SU-DHL-6 (cell line): ENCODE results near the gene CHRM5.

Experiments used
- H2AFZ ChIP-seq: fragments of 200-600 bp; sonication (generic); 2 replicates; pipeline ENCODE4 v1.6.1; 2014; ENCODE audit warnings: low read depth, mild to moderate bottlenecking, moderate library complexity, mixed read lengths, antibody characterized with exemption, low read length; ENCODE audit not compliant: severe bottlenecking
- H3F3A ChIP-seq: fragments of 200-600 bp; shearing (Covaris generic); 2 replicates; pipeline ENCODE4 v1.6.0; 2016; ENCODE audit warnings: antibody characterized with exemption, mild to moderate bottlenecking; ENCODE audit not compliant: insufficient read depth
- H3K27ac ChIP-seq: fragments of 200-600 bp; sonication (generic); 2 replicates; pipeline ENCODE4 v1.5.1; 2016; ENCODE audit warnings: low read depth, mild to moderate bottlenecking, low read length, moderate library complexity, mixed read lengths
- H3K27me3 ChIP-seq: fragments of 200-600 bp; sonication (generic), shearing (Covaris generic); 2 replicates; pipeline ENCODE4 v1.6.0; 2014; ENCODE audit warnings: mild to moderate bottlenecking, low read length
- H3K36me3 ChIP-seq: fragments of 200-600 bp; sonication (generic); 2 replicates; pipeline ENCODE4 v1.6.1; 2014; ENCODE audit warnings: mild to moderate bottlenecking, low read length, mixed read lengths
- H3K4me2 ChIP-seq: fragments of 300-600, 200-600 bp; shearing (Covaris generic), sonication (generic); 2 replicates; pipeline ENCODE4 v1.6.0; 2014; ENCODE audit warnings: low read length, low read depth, mild to moderate bottlenecking; ENCODE audit not compliant: poor library complexity, severe bottlenecking
- H3K4me3 ChIP-seq: fragments of 200-600 bp; sonication (generic); 2 replicates; pipeline ENCODE4 v1.5.1; 2014; ENCODE audit warnings: antibody characterized with exemption, low read length, mild to moderate bottlenecking, mixed read lengths; ENCODE audit not compliant: insufficient read depth, poor library complexity, severe bottlenecking
- H3K79me2 ChIP-seq: fragments of 200-600 bp; sonication (generic); 2 replicates; pipeline ENCODE4 v1.6.1; 2014; ENCODE audit warnings: mild to moderate bottlenecking, low read length, moderate library complexity; ENCODE audit not compliant: insufficient read depth
- H3K9ac ChIP-seq: fragments of 200-600 bp; sonication (generic); 2 replicates; pipeline ENCODE4 v1.7.0; 2014; ENCODE audit warnings: mild to moderate bottlenecking, low read length
- H3K9me2 ChIP-seq: fragments of 200-600 bp; sonication (generic); replicated peaks from 2 replicates; pipeline ENCODE4 v1.6.1; 2014; ENCODE audit warnings: low read length; ENCODE audit not compliant: insufficient read depth
- H3K9me3 ChIP-seq: fragments of 200-600 bp; sonication (generic); 2 replicates; pipeline ENCODE4 v1.6.1; 2014; ENCODE audit warnings: low read length, mixed read lengths; ENCODE audit not compliant: insufficient read depth
- H4K20me1 ChIP-seq: fragments of 200-600 bp; sonication (generic); 2 replicates; pipeline ENCODE4 v1.6.1; 2014; ENCODE audit warnings: low read depth, mild to moderate bottlenecking, antibody characterized with exemption, low read length, moderate library complexity, mixed read lengths
- EZH2phosphoT487 ChIP-seq: fragments of 200-600 bp; sonication (generic), shearing (Covaris generic); conservative IDR thresholded peaks from 2 replicates; pipeline ENCODE4 v1.6.1; 2018; ENCODE audit warnings: mild to moderate bottlenecking, antibody characterized with exemption, low read length, moderate library complexity, mixed read lengths
- TF ChIP-seq, protein P1 (sequence below): fragments of 200-600 bp; sonication (generic); IDR thresholded peaks from one replicate; pipeline ENCODE4 v1.5.1; 2017; ENCODE audit warnings: antibody characterized with exemption, mild to moderate bottlenecking, low read length, moderate library complexity; ENCODE audit not compliant: insufficient read depth, poor library complexity, severe bottlenecking

CHRM5 gene, protein sequence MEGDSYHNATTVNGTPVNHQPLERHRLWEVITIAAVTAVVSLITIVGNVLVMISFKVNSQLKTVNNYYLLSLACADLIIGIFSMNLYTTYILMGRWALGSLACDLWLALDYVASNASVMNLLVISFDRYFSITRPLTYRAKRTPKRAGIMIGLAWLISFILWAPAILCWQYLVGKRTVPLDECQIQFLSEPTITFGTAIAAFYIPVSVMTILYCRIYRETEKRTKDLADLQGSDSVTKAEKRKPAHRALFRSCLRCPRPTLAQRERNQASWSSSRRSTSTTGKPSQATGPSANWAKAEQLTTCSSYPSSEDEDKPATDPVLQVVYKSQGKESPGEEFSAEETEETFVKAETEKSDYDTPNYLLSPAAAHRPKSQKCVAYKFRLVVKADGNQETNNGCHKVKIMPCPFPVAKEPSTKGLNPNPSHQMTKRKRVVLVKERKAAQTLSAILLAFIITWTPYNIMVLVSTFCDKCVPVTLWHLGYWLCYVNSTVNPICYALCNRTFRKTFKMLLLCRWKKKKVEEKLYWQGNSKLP

DNA sequence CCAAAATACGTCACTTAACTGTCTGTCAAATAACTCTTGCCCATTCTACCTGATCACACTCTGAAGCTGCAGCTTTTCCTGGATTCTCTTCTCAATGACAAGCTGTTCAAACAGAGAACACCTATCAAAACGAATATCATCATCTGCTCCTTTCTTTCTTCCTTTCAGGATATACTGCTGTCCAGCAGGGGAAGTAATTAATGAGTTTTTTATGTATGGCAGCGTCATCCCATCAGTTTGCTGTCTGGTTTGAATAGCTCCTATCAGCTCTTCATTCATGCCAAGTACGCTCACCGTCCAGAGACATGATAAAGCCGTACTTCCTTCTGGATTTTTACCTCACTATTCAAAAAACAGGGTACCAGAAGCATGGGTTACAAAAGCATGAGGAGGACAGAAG, at the start of gene CHRM5:
CHRM5 (plus strand) TSS at position 274 of the 400 bp plus-strand sequence. CDS start 94,221 bp downstream, outside the sequence.
- Histone ChIP-seq H3K79me2 (no peaks in the 10 kb centered on the region), H3K4me2 (no peak within 1 kb of the TSS), H3K27ac (no peak within 1 kb of the TSS), H3K9me3 (no peaks in the 10 kb centered on the region), H3K4me3 (no peak within 1 kb of the TSS), H3K9ac (no peak within 1 kb of the TSS), H3K27me3 (no peaks in the 10 kb centered on the region), H3F3A (no peaks in the 10 kb centered on the region), H2AFZ (no peak within 1 kb of the TSS), H4K20me1 (0 out of 2 replicates have a peak, but pooled peaks cover 4% of the 10 kb centered on the region), H3K9me2 (no peaks in the 10 kb centered on the region), H3K36me3 (no peaks in the 10 kb centered on the region)
- no peak for TF ChIP-seq EZH2phosphoT487
- TF ChIP-seq, protein P1, sequence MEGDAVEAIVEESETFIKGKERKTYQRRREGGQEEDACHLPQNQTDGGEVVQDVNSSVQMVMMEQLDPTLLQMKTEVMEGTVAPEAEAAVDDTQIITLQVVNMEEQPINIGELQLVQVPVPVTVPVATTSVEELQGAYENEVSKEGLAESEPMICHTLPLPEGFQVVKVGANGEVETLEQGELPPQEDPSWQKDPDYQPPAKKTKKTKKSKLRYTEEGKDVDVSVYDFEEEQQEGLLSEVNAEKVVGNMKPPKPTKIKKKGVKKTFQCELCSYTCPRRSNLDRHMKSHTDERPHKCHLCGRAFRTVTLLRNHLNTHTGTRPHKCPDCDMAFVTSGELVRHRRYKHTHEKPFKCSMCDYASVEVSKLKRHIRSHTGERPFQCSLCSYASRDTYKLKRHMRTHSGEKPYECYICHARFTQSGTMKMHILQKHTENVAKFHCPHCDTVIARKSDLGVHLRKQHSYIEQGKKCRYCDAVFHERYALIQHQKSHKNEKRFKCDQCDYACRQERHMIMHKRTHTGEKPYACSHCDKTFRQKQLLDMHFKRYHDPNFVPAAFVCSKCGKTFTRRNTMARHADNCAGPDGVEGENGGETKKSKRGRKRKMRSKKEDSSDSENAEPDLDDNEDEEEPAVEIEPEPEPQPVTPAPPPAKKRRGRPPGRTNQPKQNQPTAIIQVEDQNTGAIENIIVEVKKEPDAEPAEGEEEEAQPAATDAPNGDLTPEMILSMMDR: no peak

DNA sequence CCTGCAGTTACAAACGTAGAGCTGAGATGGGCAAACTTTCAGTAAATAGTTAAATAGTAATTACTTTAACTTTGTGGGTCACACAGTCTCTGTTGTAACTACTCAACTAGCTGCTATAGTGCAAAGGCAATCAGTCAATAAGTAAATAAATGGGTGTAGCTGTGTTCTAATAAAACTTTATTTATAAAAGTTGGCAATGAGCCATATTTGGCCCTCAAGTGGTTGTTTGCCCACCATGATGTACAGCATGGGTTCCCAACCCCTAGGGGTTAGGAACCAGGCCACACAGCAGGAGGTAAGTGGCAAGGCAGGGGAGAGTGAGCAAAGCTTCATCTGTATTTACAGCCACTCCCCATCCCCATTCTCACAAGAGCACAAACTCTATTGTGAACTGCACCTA, 44.9 kb upstream of the CHRM5 start:
- no peak overlapping the region for H2AFZ ChIP-seq
- TF ChIP-seq, protein P1: no peak
- no peak for TF ChIP-seq EZH2phosphoT487
- no peak overlapping the region for H3K4me2 ChIP-seq
- H3K4me3 ChIP-seq: no peak overlapping the region
- H3K9ac ChIP-seq: no peak overlapping the region
- no peaks in the 10 kb centered on the region for H3K9me3 ChIP-seq
- no peaks in the 10 kb centered on the region for H3K9me2 ChIP-seq
- no peaks in the 10 kb centered on the region for H3F3A ChIP-seq
- no peak overlapping the region for H3K27ac ChIP-seq
- no peaks in the 10 kb centered on the region for H3K27me3 ChIP-seq
- no peaks in the 10 kb centered on the region for H4K20me1 ChIP-seq
- no peaks in the 10 kb centered on the region for H3K79me2 ChIP-seq
- H3K36me3 ChIP-seq: no peaks in the 10 kb centered on the region

DNA sequence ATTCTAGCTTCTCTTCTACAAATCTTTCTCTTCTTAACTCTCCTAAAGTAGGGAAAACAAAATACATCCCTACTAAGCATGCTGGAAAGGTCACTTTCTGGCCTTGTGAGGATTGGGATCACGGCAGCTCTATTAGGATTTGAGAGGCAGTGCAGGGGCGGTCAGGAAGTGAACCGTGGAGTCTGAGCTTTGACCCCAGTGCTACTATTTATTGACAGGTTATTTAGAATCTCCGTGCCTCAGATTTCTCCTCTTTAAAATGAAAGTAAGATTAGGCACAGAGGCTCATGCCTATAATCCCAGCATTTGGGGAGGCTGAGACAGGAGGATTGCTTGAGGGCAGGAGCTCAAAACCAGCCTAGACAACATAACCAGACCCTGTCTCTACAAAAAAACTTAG, 42.0 kb upstream of the CHRM5 start:
- Histone ChIP-seq H3F3A (no peaks in the 10 kb centered on the region), H3K4me3 (no peak overlapping the region), H3K4me2 (no peak overlapping the region), H3K9me3 (no peaks in the 10 kb centered on the region), H3K79me2 (no peaks in the 10 kb centered on the region), H3K27ac (no peak overlapping the region), H3K9ac (no peak overlapping the region), H4K20me1 (no peaks in the 10 kb centered on the region), H2AFZ (no peak overlapping the region), H3K36me3 (no peaks in the 10 kb centered on the region), H3K27me3 (no peaks in the 10 kb centered on the region), H3K9me2 (no peaks in the 10 kb centered on the region)
- TF ChIP-seq, protein P1: no peak
- TF ChIP-seq EZH2phosphoT487: no peak
